ENCODE results near the gene STAT5B. TPM values are rescaled to one million over a fixed set of nuclear protein-coding genes. Genes with fewer than 3 reads are reported as not detected.

The STAT5B gene
- total RNA-seq, 6 experiments from 2014 or later = 16.8 to 22.5 (median 20.1) TPM

GRCh38 chr17:42317266-42317845, 41.2 kb upstream of the STAT5B start:
- H3K36me3 Mint-ChIP-seq (ENCODE audit: low read depth) = peaks cover 45% of the 10 kb centered on the region
- H3K9me3 Mint-ChIP-seq = no peaks in the 10 kb centered on the region
- no peaks in the 10 kb centered on the region; the same call in 1 of the 2 replicates for H3K27me3 Mint-ChIP-seq (ENCODE audit: insufficient read depth)
- DNase-seq = no peak
- no peak overlapping the region for H3K4me3 Mint-ChIP-seq
- TF ChIP-seq CTCF (IDR thresholded peaks at IDR 0.05) = no peak
- H3K4me1 Mint-ChIP-seq (ENCODE audit: low read depth) = peaks cover 27% of the 10 kb centered on the region
- H3K27ac Mint-ChIP-seq = no peak overlapping the region

- H3K36me3 Mint-ChIP-seq (ENCODE audit: low read depth) = peaks cover 39% of the 10 kb centered on the region
- no peaks in the 10 kb centered on the region; the same call in 1 of the 2 replicates for H3K27me3 Mint-ChIP-seq (ENCODE audit: insufficient read depth)
- H3K9me3 Mint-ChIP-seq = no peaks in the 10 kb centered on the region
- no peak overlapping the region for H3K27ac Mint-ChIP-seq
- peaks cover 26% of the 10 kb centered on the region for H3K4me1 Mint-ChIP-seq (ENCODE audit: low read depth)
- no peak overlapping the region for H3K4me3 Mint-ChIP-seq
- no peak for DNase-seq
- no peak for TF ChIP-seq CTCF (IDR thresholded peaks at IDR 0.05)
Measured at GRCh38 chr17:42316755-42317154, 40.6 kb upstream of the STAT5B start.

GRCh38 chr17:42315402-42316156, 39.4 kb upstream of the STAT5B start:
- no peak for DNase-seq
- Mint-ChIP-seq H3K27ac (no peak overlapping the region), H3K9me3 (no peaks in the 10 kb centered on the region), H3K4me1 (ENCODE audit: low read depth) (peaks cover 30% of the 10 kb centered on the region), H3K27me3 (ENCODE audit: insufficient read depth) (no peaks in the 10 kb centered on the region; the same call in 1 of the 2 replicates), H3K36me3 (ENCODE audit: low read depth) (peaks cover 35% of the 10 kb centered on the region), H3K4me3 (no peak overlapping the region)
- TF ChIP-seq CTCF (IDR thresholded peaks at IDR 0.05) = no peak

GRCh38 chr17:42313773-42314566, 37.8 kb upstream of the STAT5B start:
- H3K36me3 Mint-ChIP-seq (ENCODE audit: low read depth) = peaks cover 26% of the 10 kb centered on the region; the same call in 1 of the 2 replicates
- peaks cover 2% of the 10 kb centered on the region for H3K27me3 Mint-ChIP-seq (ENCODE audit: insufficient read depth)
- peak overlapping the region; percentile 23; the same call in 1 of the 2 replicates for H3K27ac Mint-ChIP-seq
- peaks cover 17% of the 10 kb centered on the region for H3K4me1 Mint-ChIP-seq (ENCODE audit: low read depth)
- TF ChIP-seq CTCF (IDR thresholded peaks at IDR 0.05) = no peak
- H3K4me3 Mint-ChIP-seq = no peak overlapping the region
- H3K9me3 Mint-ChIP-seq = no peaks in the 10 kb centered on the region
- no peak for DNase-seq

- Mint-ChIP-seq H3K27me3 (ENCODE audit: insufficient read depth) (peaks cover 5% of the 10 kb centered on the region), H3K4me3 (no peak overlapping the region), H3K36me3 (ENCODE audit: low read depth) (peaks cover 26% of the 10 kb centered on the region; the same call in 1 of the 2 replicates), H3K4me1 (ENCODE audit: low read depth) (peaks cover 17% of the 10 kb centered on the region), H3K9me3 (no peaks in the 10 kb centered on the region), H3K27ac (peak overlapping the region; percentile 23; the same call in 1 of the 2 replicates)
- TF ChIP-seq CTCF (IDR thresholded peaks at IDR 0.05) = no peak
- DNase-seq = no peak
Measured at GRCh38 chr17:42313389-42313772, 37.2 kb upstream of the STAT5B start.

Data from HFFc6 (cell line).